Measurements from ENCODE around the gene TRABD2A. TPM values are rescaled to one million over a fixed set of nuclear protein-coding genes. Genes with fewer than 3 reads are reported as not detected.

Gene TRABD2A
- total RNA-seq, 1 experiment from 2014 or later, result 1.7 TPM

DNA sequence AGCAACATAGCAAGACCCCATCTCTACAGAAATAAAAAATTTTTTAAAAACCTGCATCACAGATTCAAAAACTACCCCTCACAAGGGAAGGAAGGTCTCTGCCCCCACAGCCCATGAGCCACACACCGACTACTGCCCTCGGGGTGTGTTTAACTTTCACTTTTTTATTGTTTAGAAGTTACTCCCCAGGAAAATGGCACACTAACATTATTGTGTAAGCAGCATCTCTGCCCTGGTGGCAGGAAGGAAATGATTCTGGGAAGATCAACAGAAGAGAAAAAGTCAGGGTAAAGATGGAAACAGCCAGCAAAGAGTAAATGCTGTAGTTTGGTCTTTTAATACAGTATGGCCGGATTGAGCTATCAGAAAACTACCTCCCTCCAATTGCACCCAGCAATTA is 21.9 kb downstream of the TRABD2A start:
- Histone ChIP-seq H2BK5ac (ENCODE audit: insufficient read length, low read length) (no peak overlapping the region), H3K18ac (ENCODE audit: insufficient read length, low read depth, low read length) (no peak overlapping the region), H2BK20ac (ENCODE audit: low read depth, low read length, poor library complexity, severe bottlenecking) (no peak overlapping the region), H3K79me1 (ENCODE audit: insufficient read depth, low read depth, low read length, poor library complexity, severe bottlenecking) (no peaks in the 10 kb centered on the region), H4K20me1 (ENCODE audit: control insufficient read depth, insufficient read depth, insufficient read length) (no peaks in the 10 kb centered on the region), H3K9me3 (ENCODE audit: control insufficient read depth, low read depth, low read length) (no peaks in the 10 kb centered on the region), H4K8ac (replicated peaks; ENCODE audit: insufficient read length, low read depth, low read length) (no peak overlapping the region), H3K9ac (ENCODE audit: extremely low read depth, insufficient read length, low read length) (no peak overlapping the region), H3K23ac (ENCODE audit: insufficient read length, low read depth, low read length) (no peak overlapping the region), H3K23me2 (ENCODE audit: insufficient read length, low read depth, low read length, poor library complexity, severe bottlenecking) (no peaks in the 10 kb centered on the region), H2BK120ac (ENCODE audit: low read depth, low read length, poor library complexity, severe bottlenecking) (no peak overlapping the region), H3K14ac (ENCODE audit: insufficient read depth, low read length) (no peak overlapping the region), H4K5ac (ENCODE audit: insufficient read length, low read depth, low read length) (no peak overlapping the region), H3K4me1 (ENCODE audit: insufficient read depth, low read length) (peaks cover 5% of the 10 kb centered on the region; the same call in 1 of the 2 replicates), H4K91ac (ENCODE audit: insufficient read length, low read depth, low read length) (no peak overlapping the region), H2AK5ac (ENCODE audit: insufficient read length, low read length) (no peak overlapping the region), H3K79me2 (ENCODE audit: insufficient read depth, low read length) (no peaks in the 10 kb centered on the region), H2AFZ (ENCODE audit: low read length) (no peak overlapping the region), H2BK15ac (ENCODE audit: low read depth, low read length) (no peak overlapping the region), H3K4ac (ENCODE audit: low read depth, low read length) (no peak overlapping the region), H3K27ac (ENCODE audit: insufficient read length, low read depth, low read length) (no peak overlapping the region), H3K56ac (ENCODE audit: insufficient read length, low read depth, low read length) (no peak overlapping the region), H3K4me2 (ENCODE audit: insufficient read depth, insufficient read length, low read length) (no peak overlapping the region), H2BK12ac (ENCODE audit: insufficient read length, low read depth, low read length) (no peak overlapping the region), H3K27me3 (ENCODE audit: insufficient read depth, low read length) (peaks cover 12% of the 10 kb centered on the region; the same call in 1 of the 2 replicates), H3T11ph (ENCODE audit: low read length) (no peak overlapping the region)
- Mint-ChIP-seq H3K4me1 (peaks cover 31 to 35% of the 10 kb centered on the region in 2 experiments), H3K27me3 (ENCODE audit: low read depth) (peaks cover 86% of the 10 kb centered on the region), H3K4me3 (no peak overlapping the region), H3K36me3 (ENCODE audit: insufficient read depth in 1 of 3, low read depth in 3 of 3) (peaks cover 0 to 2% (median 0%) of the 10 kb centered on the region in 3 experiments; a peak in 2 of 7 replicates), H3K27ac (no peak overlapping the region), H3K9me3 (peaks cover 3% of the 10 kb centered on the region in 2 experiments)
- no peak for DNase-seq
- TF ChIP-seq CTCF (conservative IDR thresholded peaks at IDR 0.05), result no peak
- no CpG with 5 or more reads among the region's 3 CpGs for WGBS (ENCODE audit: extremely low coverage, insufficient read length, low lambda C conversion rate)
